Pancreas (tissue), 10 donors: Measurements from ENCODE around the gene MALRD1. TPM values are rescaled to one million over a fixed set of nuclear protein-coding genes. Genes with fewer than 3 reads are reported as not detected.

Source experiments
- ATAC-seq, 4 donors: fragments of 200-7000 bp; cut with Tn5 transposase; one replicate each; pipeline versions ENCODE4 v1.8.0 to v1.9.1; 2020; ENCODE audit warnings: mild to moderate bottlenecking in 4 of 4, moderate library complexity in 4 of 4
- DNase-seq, 6 donors: peaks; one replicate each; pipeline ENCODE4 v3.0.0-alpha.2; 2020
- FAIRE-seq: peaks from 2 replicates; lab custom pipeline; 2012; peaks lifted over from hg19 to GRCh38; lab: Jason Lieb, UNC
- H3K27ac ChIP-seq, 4 donors: fragments of 200-600 bp; sonication (generic); 1 replicate in 3 of 4; 2 replicates in 1 of 4; pipeline versions ENCODE4 v1.5.0 to v1.8.0; 2020
- H3K27me3 ChIP-seq, 4 donors: fragments of 200-600 bp; one replicate each; pipeline ENCODE4 v1.8.0; 2021
- H3K36me3 ChIP-seq, 3 donors: fragments of 200-600 bp; sonication (generic) in 1 of 3; one replicate each; pipeline versions ENCODE4 v1.5.0 to v1.8.0; 2020 to 2021
- H3K4me1 ChIP-seq, 3 donors: fragments of 200-600 bp; one replicate each; pipeline ENCODE4 v1.8.0; 2021
- H3K4me3 ChIP-seq, 4 donors: fragments of 200-600 bp; sonication (generic) in 2 of 4; one replicate each; pipeline versions ENCODE4 v1.5.0 to v1.8.0; 2020 to 2021
- H3K9me3 ChIP-seq, 4 donors: fragments of 200-600 bp; one replicate each; pipeline ENCODE4 v1.8.0; 2021
- WGBS, 2 donors: extraction: QIAGEN DNeasy Blood & Tissue Kit; methylation state at CpG; one replicate each; pipeline ENCODE4 v1.1.7; 2013; 5-methylcytosine and 5-hydroxymethylcytosine counted together
- intact Hi-C, 3 donors: fragments of 100-400 bp; cut with DNase I; formaldehyde crosslinking; loops; one replicate each; pipeline versions ENCODE4 v1.11.1 to v1.14.2; 2022
- polyA plus RNA-seq, 2 donors: library from polyadenylated mRNA; stranded (reverse); fragments of 200-250 nt; gene quantifications; one replicate each; pipeline ENCODE4 v1.2.3, GENCODE V29; 2013
- total RNA-seq, 6 donors: library from RNA; stranded (reverse); fragmentation: NEBNext Ultra II Directional in 4 of 6; extraction: Animal tissue kit (Norgen Biotek cat#: 25700) in 4 of 6; gene quantifications; one replicate each; pipeline versions ENCODE4 v1.2.1 to v1.2.4, GENCODE V29; 2021 to 2023
- TF ChIP-seq, protein P1 (sequence below), 4 donors: fragments of 200-600 bp; sonication (generic) in 3 of 4; IDR thresholded peaks; one replicate each; pipeline versions ENCODE4 v1.5.0 to v1.8.0; 2021; ENCODE audit warnings: antibody characterized with exemption in 4 of 4
- donor health status: healthy with polysubstance abuse.
- donor health status: DM: no; HTN: no; CAD: no; lungs with moderate emphysema.
- donor health status: DM: no; HTN: no; CAD: no.
- donor health status: control.
- donor health status: control.
- donor health status: Bipolar disorder and iron deficiency.
- donor health status: DM: yes; HTN: yes; CAD: no.
- donor health status: DM: no; HTN: no; CAD: no.
- donor health status: DM: no; HTN: no; CAD: no.
- donor health status: DM: yes; HTN: yes; CAD: no.

The MALRD1 gene
- total and polyA plus RNA-seq, 8 donors, result 0.13 to 0.87 (median 0.31) TPM; not detected in 5

DNA sequence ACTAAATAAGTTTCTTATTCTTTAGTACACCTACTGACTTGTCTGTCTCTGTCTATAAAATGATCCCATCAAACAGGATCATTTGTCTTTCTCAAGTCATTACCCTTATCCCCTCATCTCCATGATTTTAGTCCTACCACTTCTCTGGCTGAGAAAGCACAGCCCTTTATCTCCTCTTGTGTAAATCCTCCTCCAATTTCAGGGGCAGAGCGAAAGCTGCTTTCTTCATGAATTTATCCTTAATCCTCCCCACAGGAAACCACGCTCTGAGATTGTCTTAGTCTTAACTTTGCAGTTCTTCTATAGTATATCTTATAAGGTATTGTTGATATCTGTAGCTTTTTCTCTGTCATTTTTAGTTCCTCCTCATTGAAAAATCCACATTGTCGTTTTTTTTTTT, 528.0 kb downstream of the MALRD1 start:
- Histone ChIP-seq H3K9me3 (no peaks in the 10 kb centered on the region), H3K27ac (no peak overlapping the region), H3K4me3 (no peak overlapping the region), H3K27me3 (no peaks in the 10 kb centered on the region), H3K36me3 (no peaks in the 10 kb centered on the region), H3K4me1 (no peaks in the 10 kb centered on the region)
- WGBS, 2 donors, result 50 to 53% methylated on average over 3 of the region's 3 CpGs
- ATAC-seq (no peak), FAIRE-seq (no peak), DNase-seq (no peak)
- TF ChIP-seq, protein P1, sequence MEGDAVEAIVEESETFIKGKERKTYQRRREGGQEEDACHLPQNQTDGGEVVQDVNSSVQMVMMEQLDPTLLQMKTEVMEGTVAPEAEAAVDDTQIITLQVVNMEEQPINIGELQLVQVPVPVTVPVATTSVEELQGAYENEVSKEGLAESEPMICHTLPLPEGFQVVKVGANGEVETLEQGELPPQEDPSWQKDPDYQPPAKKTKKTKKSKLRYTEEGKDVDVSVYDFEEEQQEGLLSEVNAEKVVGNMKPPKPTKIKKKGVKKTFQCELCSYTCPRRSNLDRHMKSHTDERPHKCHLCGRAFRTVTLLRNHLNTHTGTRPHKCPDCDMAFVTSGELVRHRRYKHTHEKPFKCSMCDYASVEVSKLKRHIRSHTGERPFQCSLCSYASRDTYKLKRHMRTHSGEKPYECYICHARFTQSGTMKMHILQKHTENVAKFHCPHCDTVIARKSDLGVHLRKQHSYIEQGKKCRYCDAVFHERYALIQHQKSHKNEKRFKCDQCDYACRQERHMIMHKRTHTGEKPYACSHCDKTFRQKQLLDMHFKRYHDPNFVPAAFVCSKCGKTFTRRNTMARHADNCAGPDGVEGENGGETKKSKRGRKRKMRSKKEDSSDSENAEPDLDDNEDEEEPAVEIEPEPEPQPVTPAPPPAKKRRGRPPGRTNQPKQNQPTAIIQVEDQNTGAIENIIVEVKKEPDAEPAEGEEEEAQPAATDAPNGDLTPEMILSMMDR (IDR thresholded peaks at IDR 0.05), result no peak
- intact Hi-C loops, result no loop called here

DNA sequence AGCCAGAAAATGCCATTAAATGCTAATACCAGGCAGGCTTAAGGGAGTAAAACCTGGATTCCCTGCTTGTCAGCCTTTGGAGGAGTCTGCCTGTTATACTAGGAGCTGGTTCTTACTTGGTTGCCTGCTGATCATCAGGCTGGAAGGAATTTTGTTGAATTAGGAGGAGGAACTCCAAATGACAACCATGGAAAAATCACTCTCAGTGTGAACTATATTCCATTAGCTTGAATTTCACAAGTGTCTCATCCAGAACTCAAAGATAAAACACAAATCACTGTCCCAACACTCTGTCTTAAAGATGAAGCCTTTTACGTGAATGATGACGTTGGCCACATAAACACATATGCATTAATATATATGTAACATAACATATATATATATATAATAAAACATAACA, 528.8 kb downstream of the MALRD1 start:
- DNase-seq, result no peak
- H3K4me1 ChIP-seq, result no peaks in the 10 kb centered on the region
- TF ChIP-seq, protein P1 (IDR thresholded peaks at IDR 0.05), result no peak
- intact Hi-C loops, result no loop called here
- ATAC-seq, result no peak
- H3K9me3 ChIP-seq, result no peaks in the 10 kb centered on the region
- H3K36me3 ChIP-seq, result no peaks in the 10 kb centered on the region
- WGBS, 2 donors, result 60 to 78% methylated on average over 2 of the region's 2 CpGs
- no peak for FAIRE-seq
- H3K27me3 ChIP-seq, result no peaks in the 10 kb centered on the region
- H3K4me3 ChIP-seq, result no peak overlapping the region
- H3K27ac ChIP-seq, result no peak overlapping the region

DNA sequence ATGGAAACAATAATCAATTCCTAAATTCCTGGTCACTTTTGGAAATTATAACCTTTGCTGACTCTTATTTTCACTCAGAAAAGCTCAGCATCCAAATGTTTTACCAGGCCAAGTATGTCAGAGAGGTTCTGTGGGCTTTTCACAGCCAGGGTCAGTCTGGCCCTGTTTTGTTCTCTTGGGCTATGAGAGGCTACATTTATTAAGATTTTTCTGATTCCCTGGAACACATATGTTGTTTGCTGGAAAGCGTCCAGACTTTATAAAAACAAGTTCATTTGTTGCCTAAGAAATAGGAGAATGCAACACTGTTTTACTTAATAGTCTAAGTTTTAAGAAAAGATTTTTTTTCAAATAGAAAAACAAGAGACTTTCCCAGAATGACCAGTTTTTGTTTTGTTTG, 529.2 kb downstream of the MALRD1 start:
- intact Hi-C loops, result no loop called here
- Histone ChIP-seq H3K27me3 (no peaks in the 10 kb centered on the region), H3K4me1 (no peaks in the 10 kb centered on the region), H3K27ac (no peak overlapping the region), H3K36me3 (no peaks in the 10 kb centered on the region), H3K4me3 (no peak overlapping the region), H3K9me3 (no peaks in the 10 kb centered on the region)
- WGBS, 2 donors, result 21 to 29% methylated on average over 1 of the region's 1 CpG
- no peak for ATAC-seq
- DNase-seq, result no peak
- no peak for FAIRE-seq
- TF ChIP-seq, protein P1 (IDR thresholded peaks at IDR 0.05), result no peak

DNA sequence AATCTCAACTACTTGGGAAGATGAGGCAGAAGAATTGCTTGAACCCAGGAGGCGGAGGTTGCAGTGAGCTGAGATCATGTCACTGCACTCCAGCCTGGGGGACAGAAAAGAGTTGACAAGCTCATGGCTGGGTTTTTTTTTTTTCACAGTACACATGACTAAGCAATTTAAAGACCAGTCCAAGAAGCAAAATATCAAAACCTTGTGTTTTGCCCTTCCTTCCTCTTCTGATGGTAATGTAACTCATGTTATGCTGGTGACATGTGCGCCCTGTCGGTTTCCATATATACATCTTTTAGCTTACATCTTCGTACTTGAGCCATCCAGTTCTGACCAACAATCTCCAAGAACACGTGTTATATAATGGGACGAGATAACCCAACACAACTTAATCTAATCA, 530.0 kb downstream of the MALRD1 start:
- Histone ChIP-seq H3K4me3 (no peak overlapping the region), H3K27me3 (no peaks in the 10 kb centered on the region), H3K4me1 (no peaks in the 10 kb centered on the region), H3K27ac (no peak overlapping the region), H3K9me3 (no peaks in the 10 kb centered on the region), H3K36me3 (no peaks in the 10 kb centered on the region)
- FAIRE-seq (no peak), ATAC-seq (no peak), DNase-seq (no peak)
- intact Hi-C loops, result no loop called here
- TF ChIP-seq, protein P1 (IDR thresholded peaks at IDR 0.05), result no peak
- 67 to 83% methylated on average over 6 of the region's 6 CpGs for WGBS, 2 donors

DNA sequence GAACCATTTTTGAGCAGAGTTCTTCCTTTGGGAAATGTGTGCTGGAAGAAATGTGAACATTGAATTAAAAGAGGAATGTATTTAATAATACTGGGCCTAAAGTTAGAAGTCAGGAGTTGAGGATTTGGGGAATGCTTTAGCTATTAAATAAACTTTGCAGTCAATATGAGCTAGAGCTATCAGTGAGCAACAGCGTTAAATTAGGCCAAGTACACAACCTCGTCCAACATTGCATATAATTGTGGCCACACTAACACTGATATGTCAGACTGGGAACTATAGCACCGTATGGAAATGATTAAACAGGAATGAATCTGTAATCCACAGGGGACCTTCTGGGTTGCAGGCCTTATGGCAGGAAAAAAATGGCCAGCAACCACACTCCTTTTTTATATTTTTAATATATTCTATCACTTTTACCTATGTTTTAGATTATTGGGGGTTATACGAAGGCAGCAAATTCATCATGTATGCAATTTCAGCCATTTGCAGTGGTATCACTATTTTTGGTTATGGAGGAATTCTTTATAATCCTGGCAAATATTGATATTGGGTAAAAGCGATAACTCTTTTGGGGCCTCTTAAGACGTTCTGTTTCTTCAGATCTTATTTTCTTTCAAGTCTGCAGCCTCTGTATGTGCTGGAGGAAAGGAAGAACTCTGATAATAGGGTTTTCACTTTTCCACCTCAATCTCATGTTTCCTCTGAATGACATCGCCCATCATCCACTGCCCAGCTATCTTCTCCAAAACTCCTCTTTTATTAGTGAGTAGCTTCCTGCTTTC, 531.4 kb downstream of the MALRD1 start:
- no peaks in the 10 kb centered on the region for H3K27me3 ChIP-seq
- no peak for DNase-seq
- no peak overlapping the region for H3K27ac ChIP-seq
- no peaks in the 10 kb centered on the region for H3K9me3 ChIP-seq
- TF ChIP-seq, protein P1 (IDR thresholded peaks at IDR 0.05), result no peak
- 68 to 74% methylated on average over 7 of the region's 7 CpGs for WGBS, 2 donors
- intact Hi-C loops, result no loop called here
- ATAC-seq, result no peak
- no peaks in the 10 kb centered on the region for H3K4me1 ChIP-seq
- H3K36me3 ChIP-seq, result no peaks in the 10 kb centered on the region
- H3K4me3 ChIP-seq, result no peak overlapping the region
- FAIRE-seq, result no peak
